Fibroblast of lung (primary cell): ENCODE measurements around the gene CERS6. TPM values are rescaled to one million over a fixed set of nuclear protein-coding genes. Genes with fewer than 3 reads are reported as not detected.

Source experiments
- DNase-seq, 2 donors: peaks; one replicate each; pipeline versions ENCODE4 v3.0.0 to v3.0.0-alpha.2; 2010; ENCODE audit warnings: low read depth in 2 of 2
- H2AFZ ChIP-seq: 2 replicates; pipeline ENCODE4 v1.5.1; 2012; ENCODE audit warnings: low read length, control low read depth, inconsistent platforms
- H3K27ac ChIP-seq: 2 replicates; pipeline ENCODE4 v1.5.1; 2011; ENCODE audit warnings: low read length, control low read depth; ENCODE audit not compliant: insufficient read depth
- H3K27me3 ChIP-seq: 2 replicates; pipeline ENCODE4 v1.5.1; 2011; ENCODE audit warnings: mild to moderate bottlenecking, low read length; ENCODE audit not compliant: control insufficient read depth, insufficient read depth
- H3K36me3 ChIP-seq: 2 replicates; pipeline ENCODE4 v1.5.1; 2011; ENCODE audit warnings: low read length; ENCODE audit not compliant: control insufficient read depth, insufficient read depth
- H3K4me1 ChIP-seq: 2 replicates; pipeline ENCODE4 v1.5.1; 2011; ENCODE audit warnings: low read length; ENCODE audit not compliant: control insufficient read depth, insufficient read depth; ENCODE audit errors: extremely low read depth
- H3K4me2 ChIP-seq: 2 replicates; pipeline ENCODE4 v1.5.1; 2011; ENCODE audit warnings: low read length, control low read depth; ENCODE audit not compliant: insufficient read depth; ENCODE audit errors: extremely low read depth
- H3K4me3 ChIP-seq, 4 experiments: fragments of 200-600 bp in 1 of 4; sonication (generic) in 1 of 4; replicated peaks in 1 of 4; 2 replicates each; pipeline ENCODE4 v1.5.1; 2011 to 2016; ENCODE audit warnings: low read length in 4 of 4, low read depth in 3 of 4, mild to moderate bottlenecking in 3 of 4, control low read depth in 2 of 4, inconsistent platforms in 1 of 4, mixed read lengths in 1 of 4; ENCODE audit not compliant: insufficient read depth in 1 of 4; ENCODE audit errors: control extremely low read depth in 1 of 4
- H3K79me2 ChIP-seq: 2 replicates; pipeline ENCODE4 v1.5.1; 2012; ENCODE audit warnings: mild to moderate bottlenecking, low read length, inconsistent platforms; ENCODE audit not compliant: control insufficient read depth, insufficient read depth
- H3K9ac ChIP-seq: 2 replicates; pipeline ENCODE4 v1.5.1; 2011; ENCODE audit warnings: mild to moderate bottlenecking, low read length, control low read depth; ENCODE audit not compliant: insufficient read depth
- H3K9me3 ChIP-seq: 2 replicates; pipeline ENCODE4 v1.5.1; 2012; ENCODE audit warnings: low read depth, low read length; ENCODE audit not compliant: control insufficient read depth, insufficient read depth
- H4K20me1 ChIP-seq: 2 replicates; pipeline ENCODE4 v1.5.1; 2011; ENCODE audit warnings: low read length; ENCODE audit not compliant: control insufficient read depth, insufficient read depth; ENCODE audit errors: extremely low read depth
- CTCF ChIP-seq, 2 donors: IDR thresholded peaks in 1 of 2; conservative IDR thresholded peaks in 1 of 2; 1 replicate in 1 of 2; 2 replicates in 1 of 2; pipeline ENCODE4 v1.5.1; 2011 to 2012; ENCODE audit warnings: low read length in 2 of 2, control low read depth in 1 of 2, inconsistent platforms in 1 of 2, low read depth in 1 of 2, mild to moderate bottlenecking in 1 of 2
- EZH2 ChIP-seq: IDR thresholded peaks from 2 replicates; pipeline ENCODE4 v1.5.1; 2012; ENCODE audit warnings: low read length, control low read depth, mild to moderate bottlenecking; ENCODE audit errors: missing control alignments
- polyA plus RNA-seq, 2 donors: library from polyadenylated mRNA; depleted of rRNA in 1 of 2; stranded (reverse) in 1 of 2; unstranded in 1 of 2; fragments of >200 nt; gene quantifications; 2 replicates each; pipeline ENCODE4 v1.2.1, GENCODE V29; 2011 to 2012; ENCODE audit warnings: missing spikeins in 1 of 2
- total RNA-seq: library from RNA; depleted of rRNA; stranded (reverse); fragments of >200 nt; gene quantifications from 2 replicates; pipeline ENCODE4 v1.2.1, GENCODE V29; 2014

The CERS6 gene
- total and polyA plus RNA-seq, 2 donors (not counting 1 experiment from before 2014, with no cell fraction given): 7.2 to 16.5 TPM

DNA sequence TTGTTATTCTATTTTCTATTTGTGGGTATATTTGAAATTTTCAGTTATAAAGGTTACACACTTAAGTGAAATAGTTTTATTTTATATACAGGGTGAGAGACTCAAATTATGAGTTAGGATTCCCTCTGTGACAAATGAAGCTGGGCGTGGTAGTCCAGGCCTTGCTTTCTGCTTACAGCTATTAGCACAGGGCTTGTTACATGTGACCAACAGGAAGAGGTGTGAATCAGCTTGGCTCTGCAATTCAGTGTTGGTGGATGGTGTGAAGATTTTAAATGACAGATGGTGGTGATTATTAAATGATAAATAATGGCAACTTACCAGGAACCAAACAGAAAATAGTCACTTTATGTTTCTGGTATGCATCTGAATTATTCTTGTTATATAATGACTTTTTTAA is 282.0 kb downstream of the CERS6 start:
- Histone ChIP-seq H3K79me2 (no peaks in the 10 kb centered on the region), H2AFZ (no peak overlapping the region), H3K27ac (no peak overlapping the region), H3K4me1 (no peaks in the 10 kb centered on the region), H3K9me3 (no peaks in the 10 kb centered on the region), H3K9ac (no peak overlapping the region), H4K20me1 (no peaks in the 10 kb centered on the region), H3K4me3 (no peak overlapping the region), H3K36me3 (no peaks in the 10 kb centered on the region), H3K4me2 (no peak overlapping the region), H3K27me3 (no peaks in the 10 kb centered on the region)
- DNase-seq: peak in 1 of 2 donors; percentile 19
- TF ChIP-seq EZH2 (no peak), CTCF (conservative IDR thresholded peaks at IDR 0.05 in 1 of 2, IDR thresholded peaks at IDR 0.05 in 1 of 2; ENCODE audit: low read depth in 1 of 2, low read length in 2 of 2) (no peak)

DNA sequence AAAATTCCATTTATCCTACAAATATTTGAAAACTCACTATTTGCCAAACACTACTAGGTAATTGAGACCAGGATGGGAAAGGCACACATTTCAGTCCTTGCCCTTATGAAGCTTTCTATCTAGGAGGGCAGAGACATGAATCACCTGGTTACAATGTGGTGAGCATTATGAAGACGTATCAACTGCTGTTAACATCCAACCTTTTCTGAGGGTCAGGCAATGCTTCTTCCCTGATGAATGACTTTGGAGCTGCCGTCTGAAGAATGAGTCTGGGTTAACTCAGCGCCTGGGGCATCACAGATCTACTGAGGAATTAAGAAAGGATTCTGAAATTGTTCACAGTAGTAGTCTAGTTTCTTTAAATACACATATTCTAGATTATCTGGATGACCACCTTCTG is 284.3 kb downstream of the CERS6 start:
- Histone ChIP-seq H3K9ac (no peak overlapping the region), H3K4me2 (no peak overlapping the region), H3K4me3 (no peak overlapping the region), H3K9me3 (no peaks in the 10 kb centered on the region), H4K20me1 (no peaks in the 10 kb centered on the region), H3K4me1 (no peaks in the 10 kb centered on the region), H3K27ac (no peak overlapping the region), H3K36me3 (no peaks in the 10 kb centered on the region), H2AFZ (no peak overlapping the region), H3K27me3 (no peaks in the 10 kb centered on the region), H3K79me2 (no peaks in the 10 kb centered on the region)
- DNase-seq: peak in 1 of 2 donors; percentile 61
- TF ChIP-seq CTCF (conservative IDR thresholded peaks at IDR 0.05 in 1 of 2, IDR thresholded peaks at IDR 0.05 in 1 of 2; ENCODE audit: low read depth in 1 of 2, low read length in 2 of 2) (no peak), EZH2 (no peak)

DNA sequence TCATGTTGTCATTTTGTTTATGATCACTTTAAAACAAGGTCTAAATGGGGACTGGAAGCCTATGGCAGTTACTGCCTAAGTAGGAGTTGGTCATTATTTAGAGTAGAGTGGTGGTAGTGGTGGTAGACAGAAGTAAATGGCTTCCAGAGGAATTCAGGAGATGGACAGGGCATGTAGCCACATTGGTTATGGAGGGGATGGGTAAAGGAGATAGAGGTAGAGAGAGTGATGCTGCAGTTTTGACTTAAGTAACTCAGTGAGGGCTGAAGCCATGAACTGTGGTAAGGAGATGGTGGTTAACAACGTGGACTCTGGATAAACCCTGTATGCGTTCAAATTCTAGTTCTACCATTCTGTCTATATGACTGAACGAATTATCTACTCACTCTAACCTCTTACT is 284.7 kb downstream of the CERS6 start:
- no peak overlapping the region for H3K27ac ChIP-seq
- H2AFZ ChIP-seq: no peak overlapping the region
- H3K9ac ChIP-seq: no peak overlapping the region
- no peak overlapping the region for H3K4me2 ChIP-seq
- DNase-seq: no peak
- TF ChIP-seq CTCF (conservative IDR thresholded peaks at IDR 0.05 in 1 of 2, IDR thresholded peaks at IDR 0.05 in 1 of 2; ENCODE audit: low read depth in 1 of 2, low read length in 2 of 2) (no peak), EZH2 (no peak)
- H3K4me1 ChIP-seq: no peaks in the 10 kb centered on the region
- no peaks in the 10 kb centered on the region for H4K20me1 ChIP-seq
- no peaks in the 10 kb centered on the region for H3K36me3 ChIP-seq
- H3K79me2 ChIP-seq: no peaks in the 10 kb centered on the region
- no peaks in the 10 kb centered on the region for H3K27me3 ChIP-seq
- no peak overlapping the region for H3K4me3 ChIP-seq
- no peaks in the 10 kb centered on the region for H3K9me3 ChIP-seq
